GM19025 (cell line): ENCODE results near the gene CTSL.
"Not testable (repeated sequence)": the region's sequence is repeated elsewhere in the genome, so short reads cannot be mapped to it uniquely, and the experiment has no call there.

ENCODE experiments used
- ATAC-seq: cut with Tn5 transposase; IDR thresholded peaks from one replicate; pipeline ENCODE4 v1.9.1; 2021; ENCODE audit warnings: mild to moderate bottlenecking, low read depth, moderate library complexity; ENCODE audit not compliant: unreplicated experiment

CTSL gene

GRCh38 chr9:87718852-87719612, 6.9 kb upstream of the CTSL start:
- ATAC-seq, result no peak

GRCh38 chr9:87720173-87720572, 5.7 kb upstream of the CTSL start:
- ATAC-seq, result no peak

GRCh38 chr9:87722393-87723088, 3.4 kb upstream of the CTSL start:
- no peak for ATAC-seq

GRCh38 chr9:87725356-87725899, 491 bp upstream of the CTSL start:
- no peak for ATAC-seq

GRCh38 chr9:87729246-87729645, 3.3 kb downstream of the CTSL start:
- ATAC-seq, result no peak

- no peak for ATAC-seq
These were observed 5.4 kb downstream of the CTSL start for GRCh38 chr9:87731321-87731720.

GRCh38 chr9:87732344-87732743, 6.4 kb downstream of the CTSL start:
- no peak for ATAC-seq

GRCh38 chr9:87732756-87733155, 6.8 kb downstream of the CTSL start:
- no peak for ATAC-seq

- ATAC-seq, result no peak
These were observed 7.5 kb downstream of the CTSL start for GRCh38 chr9:87733273-87734052.

GRCh38 chr9:87734106-87734505, 8.2 kb downstream of the CTSL start:
- no peak for ATAC-seq

- ATAC-seq, result no peak
These were observed 13.6 kb downstream of the CTSL start for GRCh38 chr9:87739546-87739945.

- ATAC-seq, result no peak
These were observed 14.3 kb downstream of the CTSL start for GRCh38 chr9:87740209-87740608.

- no peak for ATAC-seq
These were observed 15.4 kb downstream of the CTSL start for GRCh38 chr9:87741326-87741725.

GRCh38 chr9:87741891-87742290, 16.0 kb downstream of the CTSL start:
- ATAC-seq, result no peak

- no peak for ATAC-seq
These were observed 17.0 kb downstream of the CTSL start for GRCh38 chr9:87742813-87743428.

- not testable (repeated sequence) for ATAC-seq
These were observed 18.3 kb downstream of the CTSL start for GRCh38 chr9:87744247-87744646.

GRCh38 chr9:87746186-87746585, 20.3 kb downstream of the CTSL start:
- no peak for ATAC-seq

- ATAC-seq, result no peak
These were observed 23.0 kb downstream of the CTSL start for GRCh38 chr9:87748881-87749280.

- ATAC-seq, result no peak
These were observed 23.6 kb downstream of the CTSL start for GRCh38 chr9:87749335-87750035.

GRCh38 chr9:87750726-87751125, 24.8 kb downstream of the CTSL start:
- ATAC-seq, result no peak
